Spleen (tissue), 7 donors: ENCODE measurements around the gene SLC25A13.

ENCODE experiments used
- CTCF ChIP-seq, 11 experiments: fragments of 200-600 bp in 7 of 11; fragments of 450-650 bp in 4 of 11; sonication (generic) in 4 of 11; IDR thresholded peaks in 8 of 11; conservative IDR thresholded peaks in 3 of 11; 1 replicate in 7 of 11; 2 replicates in 4 of 11; pipeline versions ENCODE4 v1.4.0 to v1.8.0; 2016 to 2021; ENCODE audit warnings: antibody characterized with exemption in 11 of 11, inconsistent platforms in 4 of 11, mild to moderate bottlenecking in 1 of 11
- POLR2A ChIP-seq, 3 donors: fragments of 450-650 bp; IDR thresholded peaks; one replicate each; pipeline ENCODE4 v1.5.1; 2017; ENCODE audit warnings: antibody characterized with exemption in 3 of 3, mild to moderate bottlenecking in 1 of 3
- POLR2AphosphoS5 ChIP-seq, 3 donors: sonication (generic); formaldehyde crosslinking; IDR thresholded peaks; one replicate each; pipeline ENCODE4 v1.5.1; 2017; ENCODE audit warnings: antibody characterized with exemption in 3 of 3
- donor health status: DM: no; HTN: no; CAD: no; lungs with moderate emphysema.
- donor health status: DM: no; HTN: no; CAD: no.
- donor health status: DM: no; HTN: no; CAD: no.

GRCh38 chr7:96151889-96152288 is 170.0 kb downstream of the SLC25A13 start:
- no peak for TF ChIP-seq POLR2A (IDR thresholded peaks at IDR 0.05)
- no peak for TF ChIP-seq CTCF (IDR thresholded peaks at IDR 0.05 in 8 of 11, conservative IDR thresholded peaks at IDR 0.05 in 3 of 11)
- TF ChIP-seq POLR2AphosphoS5 (IDR thresholded peaks at IDR 0.05): no peak
